GM12878 (cell line): ENCODE measurements around the gene SRPX2. TPM values are rescaled to one million over a fixed set of nuclear protein-coding genes. Genes with fewer than 3 reads are reported as not detected.

ENCODE experiments used
- ATAC-seq: fragments of 200-7000 bp; cut with Tn5 transposase; 3 replicates; pipeline ENCODE4 v1.9.1; 2020; ENCODE audit warnings: mild to moderate bottlenecking, moderate library complexity
- BruUV-seq: library from RNA; stranded (reverse); fragments of 400-500 nt; replicated peaks from 2 replicates; lab custom pipeline; 2021; lab: Mats Ljungman, UMichigan
- CTCF ChIA-PET: fragments of 300-600 bp; sonication (Branson Sonifier 250); formaldehyde crosslinking; extraction: SDS; loops from one replicate; lab custom pipeline; 2021; ENCODE audit warnings: inconsistent platforms; lab: Yijun Ruan, JAX
- POLR2A ChIA-PET: fragments of 350-600 bp; formaldehyde crosslinking; extraction: SDS; loops from one replicate; lab custom pipeline; 2021; ENCODE audit warnings: inconsistent platforms; lab: Charles Lee
- RAD21 ChIA-PET: fragments of 300-600 bp; sonication (Branson Sonifier 250); formaldehyde crosslinking; loops from one replicate; lab custom pipeline; 2023; ENCODE audit warnings: antibody characterized with exemption; ENCODE audit not compliant: unreplicated experiment; lab: Charles Lee
- SMC1A ChIA-PET: fragments of 300-600 bp; sonication (Branson Sonifier 250); formaldehyde crosslinking; loops from one replicate; lab custom pipeline; 2023; ENCODE audit not compliant: unreplicated experiment, uncharacterized antibody; lab: Charles Lee
- DNase-seq: peaks from one replicate; pipeline ENCODE4 v3.0.0-alpha.2; 2011; ENCODE audit warnings: low read depth, low spot score
- FAIRE-seq: peaks from 3 replicates; lab custom pipeline; 2011; peaks lifted over from hg19 to GRCh38; lab: Jason Lieb, UNC
- H2AFZ ChIP-seq: 2 replicates; pipeline ENCODE4 v1.6.0; 2011; ENCODE audit warnings: low read depth, low read length, control low read depth; ENCODE audit not compliant: control insufficient read depth
- H3K27ac ChIP-seq: 2 replicates; pipeline ENCODE4 v1.5.1; 2011; ENCODE audit warnings: control low read depth; ENCODE audit not compliant: control insufficient read depth, insufficient read depth
- H3K27me3 ChIP-seq, 2 experiments: replicated peaks in 1 of 2; 2 replicates each; pipeline versions ENCODE4 v1.6.0 to v1.6.1; 2011; ENCODE audit warnings: low read length in 1 of 2; ENCODE audit not compliant: control insufficient read depth in 2 of 2, insufficient read depth in 2 of 2
- H3K36me3 ChIP-seq, 2 experiments: 2 replicates each; pipeline ENCODE4 v1.5.1; 2011; ENCODE audit warnings: low read length in 1 of 2; ENCODE audit not compliant: control insufficient read depth in 2 of 2, insufficient read depth in 2 of 2
- H3K4me1 ChIP-seq: 2 replicates; pipeline ENCODE4 v1.6.1; 2011; ENCODE audit warnings: mild to moderate bottlenecking, low read length, moderate library complexity, mixed read lengths; ENCODE audit not compliant: control insufficient read depth, insufficient read depth
- H3K4me2 ChIP-seq: 2 replicates; pipeline ENCODE4 v1.6.0; 2011; ENCODE audit warnings: control low read depth; ENCODE audit not compliant: control insufficient read depth, insufficient read depth
- H3K4me3 ChIP-seq: fragments of 200-600 bp; sonication (generic); 2 replicates; pipeline ENCODE4 v1.5.1; 2016
- H3K79me2 ChIP-seq: 2 replicates; pipeline ENCODE4 v1.6.0; 2011; ENCODE audit warnings: low read length; ENCODE audit not compliant: control insufficient read depth, insufficient read depth
- H3K9ac ChIP-seq: 2 replicates; pipeline ENCODE4 v1.8.0; 2011; ENCODE audit warnings: low read length, control low read depth, mixed read lengths; ENCODE audit not compliant: control insufficient read depth, insufficient read depth
- H3K9me3 ChIP-seq: replicated peaks from 3 replicates; pipeline ENCODE4 v1.5.1; 2011; ENCODE audit warnings: mild to moderate bottlenecking, low read length; ENCODE audit not compliant: control insufficient read depth, insufficient read depth
- H4K20me1 ChIP-seq: 2 replicates; pipeline ENCODE4 v1.6.0; 2011; ENCODE audit not compliant: control insufficient read depth, insufficient read depth
- HDAC2 ChIP-seq: fragments of 200-600 bp; sonication (generic); IDR thresholded peaks from 2 replicates; pipeline ENCODE4 v1.6.1; 2017
- IKZF2 ChIP-seq, 2 experiments: fragments of 450-650 bp; IDR thresholded peaks; 2 replicates each; pipeline ENCODE4 v1.6.1; 2017; ENCODE audit warnings: mild to moderate bottlenecking in 2 of 2, moderate library complexity in 2 of 2
- PML ChIP-seq: IDR thresholded peaks from 2 replicates; pipeline ENCODE4 v1.6.1; 2012; ENCODE audit warnings: low read length, inconsistent platforms
- PRDM15 ChIP-seq: fragments of 450-650 bp; formaldehyde crosslinking; IDR thresholded peaks from 2 replicates; pipeline ENCODE4 v1.4.0; 2020; ENCODE audit warnings: mild to moderate bottlenecking, moderate library complexity
- RAD51 ChIP-seq: fragments of 450-650 bp; IDR thresholded peaks from 2 replicates; pipeline ENCODE4 v1.6.1; 2016; ENCODE audit warnings: moderate library complexity, mild to moderate bottlenecking, inconsistent platforms
- RUNX3 ChIP-seq: IDR thresholded peaks from 2 replicates; pipeline ENCODE4 v1.6.1; 2012; ENCODE audit warnings: low read length, inconsistent platforms
- STAT1 ChIP-seq: fragments of 450-650 bp; conservative IDR thresholded peaks from 2 replicates; pipeline ENCODE4 v1.6.1; 2014; ENCODE audit warnings: antibody characterized with exemption, mild to moderate bottlenecking
- ZBTB4 ChIP-seq: fragments of 450-650 bp; formaldehyde crosslinking; IDR thresholded peaks from 2 replicates; pipeline ENCODE4 v1.4.0; 2022; ENCODE audit warnings: mild to moderate bottlenecking, moderate library complexity
- WGBS: methylation state at CpG from one replicate; pipeline ENCODE4 v1.1.6; 2016; ENCODE audit warnings: low lambda C conversion rate; ENCODE audit not compliant: insufficient replicate concordance, insufficient coverage; ENCODE audit errors: missing lambda C conversion rate; 5-methylcytosine and 5-hydroxymethylcytosine counted together
- in situ Hi-C: fragments of 300-500 bp; cut with MboI; formaldehyde crosslinking; loops from 9 replicates; pipeline ENCODE4 v1.14.3; 2018; ENCODE audit warnings: mixed read lengths
- intact Hi-C: fragments of 100-400 bp; cut with micrococcal nuclease; formaldehyde crosslinking; loops from one replicate; pipeline ENCODE4 v1.14.2; 2022; ENCODE audit not compliant: unreplicated experiment
- polyA plus RNA-seq, 11 experiments: library from polyadenylated mRNA; depleted of rRNA in 4 of 11; unstranded in 6 of 11; stranded (reverse) in 5 of 11; fragments of >200 nt; fragmentation: Nextera tagmentation in 4 of 11; fragmentation: Illumina TruSeq in 1 of 11; extraction: Ambion mirVana in 4 of 11; extraction: Trizol in 1 of 11; gene quantifications; 1 replicate in 1 of 11; 2 replicates in 10 of 11; pipeline versions ENCODE4 v1.2.1 to v1.2.3, GENCODE V29; 2011 to 2016; ENCODE audit warnings: inconsistent platforms in 2 of 11, missing spikeins in 2 of 11, low read depth in 1 of 11
- total RNA-seq, 4 experiments: library from RNA; depleted of rRNA in 3 of 4; stranded (reverse); fragments of >200 nt in 3 of 4; fragmentation: Illumina TruSeq in 1 of 4; extraction: Trizol in 1 of 4; gene quantifications; 2 replicates each; pipeline versions ENCODE4 v1.2.1 to v1.2.3, GENCODE V29; 2013 to 2021
- TF ChIP-seq, protein P1 (sequence below): fragments of 450-650 bp; conservative IDR thresholded peaks from 2 replicates; pipeline ENCODE4 v1.6.1; 2017; ENCODE audit warnings: mild to moderate bottlenecking, moderate library complexity

The SRPX2 gene
- total and polyA plus RNA-seq, 10 of the 15 experiments (the other 5 are each of a cell fraction or from before 2014, with no cell fraction given): not detected

GRCh38 chrX:100695991-100696390, 52.0 kb downstream of the SRPX2 start (continued):
- TF ChIP-seq ZBTB4: no peak
- TF ChIP-seq PRDM15 (CRISPR knock-in tag): no peak
- TF ChIP-seq, all 136 proteins: peak for 0

DNA sequence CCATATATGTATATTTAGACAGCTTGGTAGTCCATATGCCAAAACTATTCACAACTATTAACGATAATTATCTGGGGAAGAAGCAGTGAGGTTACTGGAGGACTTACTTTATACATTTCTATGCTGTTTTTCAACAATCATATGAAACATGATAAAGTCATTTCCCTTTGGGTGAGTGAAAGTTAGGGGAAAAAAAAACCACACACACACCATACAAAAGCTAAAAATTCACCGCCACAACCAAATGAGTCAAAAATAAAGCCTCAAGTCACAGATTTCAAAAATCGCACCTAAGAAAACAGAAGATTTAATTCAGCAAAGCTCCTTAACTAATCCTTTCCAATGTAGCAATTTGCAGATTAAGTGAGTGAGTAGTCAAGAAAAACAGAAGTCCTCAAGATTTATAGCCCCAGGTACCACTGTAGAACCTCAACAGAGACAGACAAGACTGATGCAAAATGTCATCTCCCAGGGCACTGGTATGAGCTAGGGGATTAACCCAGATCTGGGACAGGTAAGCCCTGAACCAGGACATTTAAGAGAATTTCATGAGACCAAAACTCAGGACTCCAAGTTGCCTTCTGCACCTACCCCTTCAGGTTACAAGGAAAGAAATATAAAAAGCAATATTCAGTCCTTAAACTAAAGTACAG, 52.8 kb downstream of the SRPX2 start:
- ChIA-PET POLR2A (no interaction called here), SMC1A (interaction anchor here (0.7 kb wide), 1 partner anchor 32 kb away, joined by 3 read pairs; no protein-coding TSS in a partner anchor), RAD21 (no interaction called here), CTCF (interaction anchor here (1.2 to 1.3 kb wide), 2 partner anchors 12 to 72 kb away, joined by 3 read pairs; no protein-coding TSS in a partner anchor)
- Histone ChIP-seq H3K4me1 (no peaks in the 10 kb centered on the region), H3K36me3 (no peaks in the 10 kb centered on the region), H3K9me3 (no peaks in the 10 kb centered on the region), H3K79me2 (no peaks in the 10 kb centered on the region), H3K27ac (no peak overlapping the region), H3K9ac (no peak overlapping the region), H3K27me3 (peaks cover 0 to 1% of the 10 kb centered on the region in 2 experiments; a peak in 2 of 4 replicates), H2AFZ (no peak overlapping the region), H3K4me2 (no peak overlapping the region), H3K4me3 (no peak overlapping the region), H4K20me1 (no peaks in the 10 kb centered on the region)
- DNase-seq (no peak), ATAC-seq (no peak), FAIRE-seq (no peak)
- 15% methylated on average over 3 of the region's 3 CpGs for WGBS
- TF ChIP-seq, protein P1, sequence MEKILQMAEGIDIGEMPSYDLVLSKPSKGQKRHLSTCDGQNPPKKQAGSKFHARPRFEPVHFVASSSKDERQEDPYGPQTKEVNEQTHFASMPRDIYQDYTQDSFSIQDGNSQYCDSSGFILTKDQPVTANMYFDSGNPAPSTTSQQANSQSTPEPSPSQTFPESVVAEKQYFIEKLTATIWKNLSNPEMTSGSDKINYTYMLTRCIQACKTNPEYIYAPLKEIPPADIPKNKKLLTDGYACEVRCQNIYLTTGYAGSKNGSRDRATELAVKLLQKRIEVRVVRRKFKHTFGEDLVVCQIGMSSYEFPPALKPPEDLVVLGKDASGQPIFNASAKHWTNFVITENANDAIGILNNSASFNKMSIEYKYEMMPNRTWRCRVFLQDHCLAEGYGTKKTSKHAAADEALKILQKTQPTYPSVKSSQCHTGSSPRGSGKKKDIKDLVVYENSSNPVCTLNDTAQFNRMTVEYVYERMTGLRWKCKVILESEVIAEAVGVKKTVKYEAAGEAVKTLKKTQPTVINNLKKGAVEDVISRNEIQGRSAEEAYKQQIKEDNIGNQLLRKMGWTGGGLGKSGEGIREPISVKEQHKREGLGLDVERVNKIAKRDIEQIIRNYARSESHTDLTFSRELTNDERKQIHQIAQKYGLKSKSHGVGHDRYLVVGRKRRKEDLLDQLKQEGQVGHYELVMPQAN: no peak
- TF ChIP-seq IKZF2 (IDR thresholded peaks at IDR 0.05) (no peak), RUNX3 (peak; percentile 58), HDAC2 (no peak), STAT1 (no peak), PML (no peak), RAD51 (no peak)
- intact Hi-C loops (no loop called here), in situ Hi-C loops (no loop called here)
- no TSS peak for BruUV-seq
